GM03348 (cell line): Measurements from ENCODE around the gene TKT.

Experiments
- DNase-seq: peaks from one replicate; pipeline ENCODE4 v3.0.0; 2012; ENCODE audit warnings: low spot score

TKT gene

GRCh38 chr3:53239800-53240199, 16.0 kb downstream of the TKT start:
- no peak for DNase-seq

GRCh38 chr3:53238886-53239285, 16.9 kb downstream of the TKT start:
- no peak for DNase-seq

DNA sequence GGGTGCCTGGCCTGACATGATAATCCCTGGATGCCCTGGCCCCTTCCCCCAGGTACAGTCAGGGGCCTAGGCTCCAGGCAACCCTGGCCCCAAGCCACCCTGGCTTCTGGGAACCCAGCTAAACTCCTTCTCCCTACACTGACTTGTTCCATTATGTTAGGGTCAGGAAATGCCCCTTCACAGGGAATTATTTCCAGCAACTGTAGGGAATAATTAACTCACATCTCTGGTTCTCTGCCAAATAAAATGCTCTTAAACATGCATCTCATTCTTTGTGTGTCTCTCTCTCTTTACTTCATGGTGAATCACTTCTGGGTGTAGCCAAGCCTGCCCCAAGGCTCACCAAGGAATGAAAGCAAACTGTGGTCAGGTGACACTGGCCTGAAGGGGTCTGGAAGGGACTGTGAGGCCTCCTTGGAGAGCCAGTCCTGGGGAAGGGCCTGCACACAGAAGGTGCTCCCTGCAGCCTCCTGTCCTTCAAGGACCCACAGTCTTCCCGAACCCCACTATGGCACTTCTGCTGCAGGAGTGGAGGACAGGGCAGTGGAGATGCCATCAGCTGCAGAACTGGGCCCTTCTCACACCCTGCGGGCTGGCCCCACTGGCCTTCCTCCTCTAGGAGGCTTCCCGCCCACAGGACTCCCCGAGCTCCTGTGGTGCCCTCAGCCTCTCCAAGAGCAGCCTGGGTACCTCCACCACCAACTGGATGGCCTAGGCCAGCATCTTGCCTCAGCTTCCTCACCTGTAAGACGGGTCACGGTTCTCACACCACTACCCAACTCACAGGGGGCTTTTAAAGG, 17.6 kb downstream of the TKT start:
- peak; percentile 89 for DNase-seq

DNA sequence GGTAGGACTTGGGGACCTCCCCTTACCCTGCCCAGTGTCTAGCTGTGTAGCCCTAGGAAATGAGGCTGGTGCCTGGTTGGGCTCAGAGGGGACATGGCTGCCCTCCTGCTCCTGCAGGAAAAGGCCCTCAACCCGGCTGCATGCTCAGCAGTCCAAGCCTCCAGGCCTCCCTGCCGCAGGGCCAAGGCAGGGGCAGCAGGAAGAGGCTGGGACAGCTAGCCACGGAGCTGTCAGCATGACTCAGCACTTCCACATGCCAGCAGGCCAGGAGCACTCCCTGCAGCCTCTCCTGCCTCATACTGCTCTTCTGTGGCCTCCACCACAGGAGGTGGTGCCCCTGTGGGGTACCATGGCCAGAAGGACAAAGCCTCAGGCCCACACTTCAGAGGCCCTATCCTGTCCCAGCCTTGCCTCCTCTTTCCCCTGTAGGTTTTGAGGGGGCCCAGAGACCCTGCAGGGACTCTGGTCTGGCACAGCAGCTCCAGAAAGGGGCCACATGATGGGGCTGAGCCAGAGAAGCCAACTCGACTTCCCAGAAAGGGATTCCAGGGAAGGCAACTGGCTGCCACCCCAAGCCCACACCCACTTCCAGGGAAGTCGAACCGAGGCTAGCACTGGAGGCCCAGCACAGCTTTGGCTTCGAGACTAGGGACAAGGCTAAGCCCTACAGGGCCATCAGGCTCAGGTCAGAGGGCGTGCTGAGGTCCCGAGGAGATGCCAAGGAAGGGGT, 19.5 kb downstream of the TKT start:
- peak; percentile 95 for DNase-seq

GRCh38 chr3:53235545-53235944, 20.3 kb downstream of the TKT start:
- no peak for DNase-seq

DNA sequence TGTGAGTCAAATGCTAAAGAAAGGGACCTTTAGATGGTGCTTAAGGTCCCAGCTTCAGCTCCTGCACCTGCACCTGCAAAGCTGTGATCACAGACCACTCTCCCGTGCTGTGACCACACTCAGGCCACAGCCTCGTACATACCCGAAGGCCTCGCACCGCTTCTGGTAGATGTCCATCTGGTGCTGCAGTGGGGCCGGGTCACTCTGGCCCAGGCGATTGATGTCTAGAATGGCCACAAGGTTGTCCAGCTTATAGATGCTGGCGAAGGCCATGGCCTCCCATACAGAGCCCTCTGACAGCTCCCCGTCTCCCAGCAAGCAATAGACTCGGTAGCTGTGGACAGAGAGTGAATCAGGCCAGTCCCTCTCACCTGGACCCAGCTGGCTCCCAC, 21.0 kb downstream of the TKT start:
- DNase-seq: no peak

DNA sequence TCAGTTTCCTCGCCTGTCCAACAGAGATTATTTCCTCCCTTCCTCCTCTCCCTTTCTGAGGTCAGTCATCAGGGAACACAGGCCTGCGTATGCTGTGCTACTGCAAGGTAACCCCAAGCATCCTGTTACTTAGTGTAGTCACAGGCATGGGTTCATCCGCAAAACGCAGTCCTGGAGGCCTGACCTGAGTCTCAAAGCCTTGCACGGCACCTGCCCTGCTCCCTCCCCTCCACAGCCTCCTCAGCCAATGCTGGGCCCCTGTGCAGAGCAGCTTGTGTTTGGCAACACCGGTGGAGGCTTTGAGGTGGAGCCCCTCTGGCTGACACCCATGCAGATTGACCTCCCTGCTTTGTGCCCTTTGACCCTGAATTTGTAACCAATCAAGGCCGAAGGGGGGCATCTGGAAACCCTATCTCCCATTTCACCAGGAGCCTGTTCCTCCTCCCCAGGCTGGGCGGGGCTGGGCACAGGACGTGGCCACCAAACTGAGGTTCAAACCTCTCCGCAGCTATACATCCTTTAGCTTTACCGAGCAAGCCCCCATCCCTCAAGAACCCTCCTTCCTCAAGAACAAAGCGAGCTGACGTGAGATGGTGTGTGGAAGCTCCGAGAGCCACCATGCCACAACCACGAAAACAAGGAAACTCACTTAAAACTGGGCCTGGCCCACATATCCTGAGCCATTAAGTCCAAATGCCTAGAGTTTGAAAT, 21.5 kb downstream of the TKT start:
- DNase-seq: no peak

DNA sequence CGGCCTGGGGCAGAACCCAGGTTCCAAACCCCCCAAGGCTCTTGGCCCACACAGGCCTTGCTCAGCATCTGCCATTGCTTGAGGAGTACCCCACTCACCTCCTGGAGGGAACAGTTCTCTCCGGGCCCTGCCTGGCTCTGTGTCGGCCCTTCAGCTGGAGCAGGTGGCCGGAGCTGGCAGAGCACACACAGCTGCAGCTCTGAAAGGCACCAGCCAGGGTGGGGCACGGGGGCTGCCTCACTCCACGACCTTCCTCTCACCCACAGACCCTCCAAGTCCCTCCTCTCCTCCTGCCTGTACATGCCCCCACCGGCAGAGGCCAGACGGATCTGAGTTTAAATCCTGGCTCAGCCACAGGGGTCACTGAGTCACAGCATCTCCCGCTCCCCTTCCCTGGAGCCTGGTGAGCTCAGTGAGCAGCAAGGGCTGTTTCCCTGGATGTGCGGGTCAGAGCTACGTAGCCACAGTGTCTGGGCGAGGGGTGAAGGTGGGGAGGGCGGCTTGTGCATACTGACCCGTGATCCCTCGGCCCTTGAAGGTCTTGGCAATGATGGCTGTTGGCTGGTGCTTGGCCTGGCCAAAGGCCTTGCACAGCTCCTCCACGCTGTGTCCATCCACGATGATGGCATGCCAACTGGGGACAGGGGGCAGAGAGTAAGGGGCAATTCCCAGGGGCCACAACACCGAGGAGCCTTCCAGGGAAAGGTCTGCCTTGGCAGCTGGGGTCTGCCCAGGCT, 23.0 kb downstream of the TKT start:
- DNase-seq: no peak

GRCh38 chr3:53231532-53232511, 24.0 kb downstream of the TKT start:
- DNase-seq: no peak

DNA sequence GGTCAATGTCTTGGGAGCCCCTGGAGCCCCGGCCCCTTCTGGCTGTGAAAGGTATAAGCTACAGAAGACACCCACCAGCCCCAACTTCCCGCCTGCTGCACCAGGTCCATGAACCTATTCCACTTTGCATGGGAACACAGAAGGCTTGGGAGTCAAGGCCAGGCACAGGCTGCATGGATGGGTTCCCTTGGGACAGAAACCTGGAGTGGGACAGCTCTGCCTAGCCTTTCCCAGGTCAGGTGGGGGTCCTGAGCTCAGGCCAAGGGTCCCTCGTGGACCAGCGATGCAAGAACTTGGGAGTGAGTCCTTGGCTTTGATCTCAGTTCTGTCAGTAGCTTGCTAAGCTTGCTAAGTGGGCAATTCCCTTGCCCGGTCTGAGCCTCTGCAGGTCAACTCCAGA, 25.0 kb downstream of the TKT start:
- no peak for DNase-seq

GRCh38 chr3:53230041-53230621, 25.7 kb downstream of the TKT start:
- DNase-seq: no peak

DNA sequence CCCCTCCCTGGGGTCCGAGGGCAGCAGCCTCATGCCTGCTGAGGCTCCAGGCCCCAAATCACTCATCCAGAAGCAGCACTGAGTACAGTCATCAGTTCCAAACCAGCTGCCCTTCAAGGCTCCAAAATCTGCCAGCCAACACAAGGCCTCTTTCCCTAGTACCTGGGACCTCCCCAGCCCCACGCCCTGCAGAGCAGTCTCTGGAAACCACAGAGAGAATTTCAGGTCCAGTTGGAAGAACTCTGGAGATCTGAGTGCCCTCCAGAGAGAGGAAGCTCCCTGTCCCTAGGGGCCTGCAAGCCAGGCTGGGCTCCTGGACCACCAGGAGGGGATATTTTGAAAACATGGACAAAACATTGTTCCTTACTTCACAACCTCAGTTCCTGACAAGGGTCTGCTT, 26.2 kb downstream of the TKT start:
- no peak for DNase-seq

DNA sequence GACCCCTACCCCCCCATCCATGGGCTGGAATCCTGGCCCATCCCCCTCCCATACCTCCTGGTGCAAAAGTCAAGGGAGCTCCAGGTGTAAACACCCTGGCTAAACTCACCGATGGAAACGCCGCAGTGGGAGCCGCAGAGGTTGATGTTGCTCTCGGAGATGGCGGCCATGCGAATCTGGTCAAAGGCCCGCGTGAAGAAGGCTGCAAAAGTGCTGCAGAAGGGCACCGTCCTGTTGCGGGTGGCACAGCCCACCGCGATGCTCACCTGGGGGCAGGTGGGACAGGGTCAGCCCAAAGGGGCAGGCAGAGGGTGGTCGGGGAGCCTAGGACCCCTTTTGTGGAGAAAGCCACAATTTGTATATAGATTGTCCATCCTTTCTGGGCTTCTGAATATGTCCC, 26.7 kb downstream of the TKT start:
- DNase-seq: no peak

DNA sequence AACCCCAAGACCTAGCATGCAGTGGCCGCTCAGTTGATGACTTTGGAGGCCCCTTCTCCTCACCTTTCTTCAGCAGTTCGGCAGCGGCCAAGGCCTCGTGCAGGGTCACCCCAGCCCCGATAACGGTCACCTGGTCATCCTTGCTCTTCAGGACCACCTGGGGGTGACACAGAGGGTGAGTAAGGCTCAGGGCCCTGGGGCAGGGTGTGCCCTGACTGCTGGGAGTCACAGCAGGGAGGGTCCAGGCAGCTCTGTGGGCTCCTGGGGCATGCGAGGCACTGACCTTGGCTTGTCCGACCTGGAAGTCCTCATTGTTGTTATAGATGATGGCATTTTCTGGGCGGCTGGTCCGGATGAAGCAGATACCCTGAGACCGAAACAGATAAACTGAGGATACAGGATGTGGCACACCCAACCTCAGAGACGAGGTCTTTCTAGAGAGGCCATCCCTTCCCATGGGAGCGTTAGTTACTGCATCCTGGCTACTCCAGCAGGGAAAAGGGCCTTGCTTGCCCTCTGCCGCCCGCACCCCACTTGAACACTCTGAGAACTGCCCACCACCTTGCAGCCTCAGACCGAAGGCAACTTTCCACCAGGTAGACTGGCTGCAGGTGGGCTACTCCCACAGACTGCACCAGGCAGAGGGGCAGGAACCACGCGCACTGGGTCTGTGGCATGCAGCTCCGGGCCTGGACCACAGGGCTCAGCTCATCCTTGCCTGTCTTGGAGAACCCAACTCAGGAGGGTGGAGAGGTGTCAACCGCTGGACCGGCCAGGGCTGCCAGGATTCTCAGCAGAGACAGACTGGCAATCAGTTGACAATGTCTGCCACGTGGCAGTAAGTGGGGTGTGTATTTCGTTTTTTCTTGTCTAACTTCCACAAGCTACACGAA, 27.6 kb downstream of the TKT start:
- no peak for DNase-seq

DNA sequence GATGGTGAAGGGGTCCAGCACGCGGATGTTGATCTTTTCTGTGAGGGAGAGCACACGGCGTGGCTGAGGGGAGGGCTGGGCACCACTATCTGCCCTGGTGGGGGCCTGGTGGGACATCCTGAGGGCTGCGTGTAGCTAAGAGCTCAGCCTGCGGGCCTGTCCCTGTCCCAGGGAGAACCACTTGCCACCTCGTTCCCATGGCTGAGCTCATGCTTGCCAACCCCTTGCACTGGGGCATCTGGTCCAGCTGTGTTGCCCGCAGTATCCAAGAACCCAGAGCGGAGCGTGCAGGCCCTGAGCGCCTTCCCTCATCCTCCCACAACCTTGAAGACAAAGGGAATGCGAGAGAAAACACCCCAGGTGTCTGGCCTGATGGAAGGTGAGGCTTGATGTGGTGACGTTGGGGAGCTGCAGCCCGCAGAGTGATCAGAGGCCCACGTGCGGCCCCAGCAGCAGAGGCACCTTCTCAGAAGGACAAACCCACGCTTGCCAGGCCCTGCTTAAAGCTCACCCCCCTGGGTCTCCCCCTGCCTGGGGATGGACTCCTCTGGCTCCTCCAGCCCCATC, 28.9 kb downstream of the TKT start:
- DNase-seq: no peak

- DNase-seq: no peak
These were observed 29.5 kb downstream of the TKT start for GRCh38 chr3:53226142-53226840.

- DNase-seq: no peak
These were observed 30.2 kb downstream of the TKT start for GRCh38 chr3:53225651-53226050.

GRCh38 chr3:53225181-53225580, 30.6 kb downstream of the TKT start:
- no peak for DNase-seq

DNA sequence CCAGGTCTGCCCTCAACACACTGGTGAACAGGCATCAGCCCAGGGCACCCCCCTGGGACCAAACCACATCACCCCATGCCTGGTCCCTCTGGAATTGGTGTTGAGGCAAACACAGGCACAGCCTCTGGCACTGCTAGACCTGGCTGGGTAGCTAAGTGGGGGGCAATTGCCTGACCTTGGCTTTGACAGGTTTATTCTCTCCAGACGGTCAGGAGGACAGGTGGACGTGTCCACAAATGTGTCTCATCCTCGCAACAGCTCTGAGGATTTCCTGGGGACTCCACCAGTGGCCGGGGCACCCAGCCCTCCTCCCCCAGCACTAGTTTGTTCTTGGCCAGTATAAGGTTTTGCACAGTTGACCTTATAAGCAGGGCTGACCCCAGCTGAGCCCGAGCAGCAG, 31.3 kb downstream of the TKT start:
- no peak for DNase-seq
